ENCODE results near the gene DIP2B. TPM values are rescaled to one million over a fixed set of nuclear protein-coding genes. Genes with fewer than 3 reads are reported as not detected.

Gene DIP2B
- total and polyA plus RNA-seq, 2 of the 13 experiments (the other 11 are each of a cell fraction or from before 2014, with no cell fraction given) = 32.1 to 35.8 TPM

DNA sequence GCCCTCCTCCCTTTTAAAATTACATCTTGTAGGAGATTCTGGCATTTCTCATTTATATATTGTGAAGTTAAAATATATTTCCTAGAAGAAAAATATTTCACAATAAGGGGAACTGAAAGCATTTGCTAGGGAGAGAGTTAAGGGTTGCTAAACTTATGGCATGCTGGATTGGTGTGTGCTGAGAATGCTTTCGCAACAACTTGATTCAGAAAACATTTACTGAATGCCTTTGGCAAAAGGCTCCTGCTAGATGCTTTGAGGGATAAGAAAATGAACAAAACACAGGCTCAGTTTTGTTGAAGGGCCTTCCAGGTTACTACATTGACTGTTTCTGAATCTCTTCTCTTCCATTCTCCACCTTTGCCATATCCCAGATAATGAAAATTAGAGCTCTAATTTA, 67.5 kb downstream of the DIP2B start (continued):
- TF ChIP-seq, protein P1, sequence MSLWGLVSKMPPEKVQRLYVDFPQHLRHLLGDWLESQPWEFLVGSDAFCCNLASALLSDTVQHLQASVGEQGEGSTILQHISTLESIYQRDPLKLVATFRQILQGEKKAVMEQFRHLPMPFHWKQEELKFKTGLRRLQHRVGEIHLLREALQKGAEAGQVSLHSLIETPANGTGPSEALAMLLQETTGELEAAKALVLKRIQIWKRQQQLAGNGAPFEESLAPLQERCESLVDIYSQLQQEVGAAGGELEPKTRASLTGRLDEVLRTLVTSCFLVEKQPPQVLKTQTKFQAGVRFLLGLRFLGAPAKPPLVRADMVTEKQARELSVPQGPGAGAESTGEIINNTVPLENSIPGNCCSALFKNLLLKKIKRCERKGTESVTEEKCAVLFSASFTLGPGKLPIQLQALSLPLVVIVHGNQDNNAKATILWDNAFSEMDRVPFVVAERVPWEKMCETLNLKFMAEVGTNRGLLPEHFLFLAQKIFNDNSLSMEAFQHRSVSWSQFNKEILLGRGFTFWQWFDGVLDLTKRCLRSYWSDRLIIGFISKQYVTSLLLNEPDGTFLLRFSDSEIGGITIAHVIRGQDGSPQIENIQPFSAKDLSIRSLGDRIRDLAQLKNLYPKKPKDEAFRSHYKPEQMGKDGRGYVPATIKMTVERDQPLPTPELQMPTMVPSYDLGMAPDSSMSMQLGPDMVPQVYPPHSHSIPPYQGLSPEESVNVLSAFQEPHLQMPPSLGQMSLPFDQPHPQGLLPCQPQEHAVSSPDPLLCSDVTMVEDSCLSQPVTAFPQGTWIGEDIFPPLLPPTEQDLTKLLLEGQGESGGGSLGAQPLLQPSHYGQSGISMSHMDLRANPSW (CRISPR knock-in tag; IDR thresholded peaks at IDR 0.05; ENCODE audit: borderline replicate concordance) = no peak
- TF ChIP-seq ZNF3 (CRISPR knock-in tag; IDR thresholded peaks at IDR 0.05) (no peak), ZKSCAN8 (CRISPR knock-in tag; IDR thresholded peaks at IDR 0.05; ENCODE audit: borderline replicate concordance) (no peak), HMG20B (CRISPR knock-in tag; conservative IDR thresholded peaks at IDR 0.05) (0 out of 2 replicates have a peak, but pooled peaks have one; percentile 21), ZNF12 (CRISPR knock-in tag; IDR thresholded peaks at IDR 0.05) (peak; percentile 68), ZFP41 (CRISPR knock-in tag; IDR thresholded peaks at IDR 0.05; ENCODE audit: borderline replicate concordance) (no peak)
- TF ChIP-seq, protein P2, sequence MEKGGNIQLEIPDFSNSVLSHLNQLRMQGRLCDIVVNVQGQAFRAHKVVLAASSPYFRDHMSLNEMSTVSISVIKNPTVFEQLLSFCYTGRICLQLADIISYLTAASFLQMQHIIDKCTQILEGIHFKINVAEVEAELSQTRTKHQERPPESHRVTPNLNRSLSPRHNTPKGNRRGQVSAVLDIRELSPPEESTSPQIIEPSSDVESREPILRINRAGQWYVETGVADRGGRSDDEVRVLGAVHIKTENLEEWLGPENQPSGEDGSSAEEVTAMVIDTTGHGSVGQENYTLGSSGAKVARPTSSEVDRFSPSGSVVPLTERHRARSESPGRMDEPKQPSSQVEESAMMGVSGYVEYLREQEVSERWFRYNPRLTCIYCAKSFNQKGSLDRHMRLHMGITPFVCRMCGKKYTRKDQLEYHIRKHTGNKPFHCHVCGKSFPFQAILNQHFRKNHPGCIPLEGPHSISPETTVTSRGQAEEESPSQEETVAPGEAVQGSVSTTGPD (CRISPR knock-in tag; IDR thresholded peaks at IDR 0.05) = peak; percentile 76; the same call in 1 of the 2 replicates
- TF ChIP-seq, protein P3, sequence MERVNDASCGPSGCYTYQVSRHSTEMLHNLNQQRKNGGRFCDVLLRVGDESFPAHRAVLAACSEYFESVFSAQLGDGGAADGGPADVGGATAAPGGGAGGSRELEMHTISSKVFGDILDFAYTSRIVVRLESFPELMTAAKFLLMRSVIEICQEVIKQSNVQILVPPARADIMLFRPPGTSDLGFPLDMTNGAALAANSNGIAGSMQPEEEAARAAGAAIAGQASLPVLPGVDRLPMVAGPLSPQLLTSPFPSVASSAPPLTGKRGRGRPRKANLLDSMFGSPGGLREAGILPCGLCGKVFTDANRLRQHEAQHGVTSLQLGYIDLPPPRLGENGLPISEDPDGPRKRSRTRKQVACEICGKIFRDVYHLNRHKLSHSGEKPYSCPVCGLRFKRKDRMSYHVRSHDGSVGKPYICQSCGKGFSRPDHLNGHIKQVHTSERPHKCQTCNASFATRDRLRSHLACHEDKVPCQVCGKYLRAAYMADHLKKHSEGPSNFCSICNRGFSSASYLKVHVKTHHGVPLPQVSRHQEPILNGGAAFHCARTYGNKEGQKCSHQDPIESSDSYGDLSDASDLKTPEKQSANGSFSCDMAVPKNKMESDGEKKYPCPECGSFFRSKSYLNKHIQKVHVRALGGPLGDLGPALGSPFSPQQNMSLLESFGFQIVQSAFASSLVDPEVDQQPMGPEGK (CRISPR knock-in tag; IDR thresholded peaks at IDR 0.05) = 0 out of 2 replicates have a peak, but pooled peaks have one; percentile 28
- TF ChIP-seq, protein P4, sequence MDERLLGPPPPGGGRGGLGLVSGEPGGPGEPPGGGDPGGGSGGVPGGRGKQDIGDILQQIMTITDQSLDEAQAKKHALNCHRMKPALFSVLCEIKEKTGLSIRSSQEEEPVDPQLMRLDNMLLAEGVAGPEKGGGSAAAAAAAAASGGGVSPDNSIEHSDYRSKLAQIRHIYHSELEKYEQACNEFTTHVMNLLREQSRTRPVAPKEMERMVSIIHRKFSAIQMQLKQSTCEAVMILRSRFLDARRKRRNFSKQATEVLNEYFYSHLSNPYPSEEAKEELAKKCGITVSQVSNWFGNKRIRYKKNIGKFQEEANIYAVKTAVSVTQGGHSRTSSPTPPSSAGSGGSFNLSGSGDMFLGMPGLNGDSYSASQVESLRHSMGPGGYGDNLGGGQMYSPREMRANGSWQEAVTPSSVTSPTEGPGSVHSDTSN (CRISPR knock-in tag; IDR thresholded peaks at IDR 0.05) = no peak
